RWPE1 (cell line): ENCODE measurements around the gene TIMM29.
"Not testable (repeated sequence)": the region's sequence is repeated elsewhere in the genome, so short reads cannot be mapped to it uniquely, and the experiment has no call there.

Experiments
- CTCF ChIA-PET: fragments of 350-600 bp; sonication (Branson Sonifier 250); formaldehyde crosslinking; extraction: SDS; loops from one replicate; lab custom pipeline; 2021; lab: Yijun Ruan, JAX
- POLR2A ChIA-PET: fragments of 400-600 bp; formaldehyde crosslinking; extraction: SDS; loops from one replicate; lab custom pipeline; 2020; ENCODE audit warnings: antibody characterized with exemption; ENCODE audit not compliant: low non-redundant PET; lab: Yijun Ruan, JAX
- DNase-seq: peaks from one replicate; pipeline ENCODE4 v3.0.0; 2012; ENCODE audit warnings: low spot score
- H3K27ac ChIP-seq: fragments of 450-650 bp; 2 replicates; pipeline ENCODE4 v1.5.1; 2017
- TF ChIP-seq, protein P1 (sequence below): fragments of 450-650 bp; conservative IDR thresholded peaks from 2 replicates; pipeline ENCODE4 v1.5.1; 2017; ENCODE audit warnings: low read depth, mild to moderate bottlenecking

The TIMM29 gene

GRCh38 chr19:10929402-10929794 lies 787 bp downstream of the TIMM29 start:
- CTCF ChIA-PET = interaction anchor here (1.2 kb wide), 1 partner anchor 58 kb away, joined by 5 read pairs; no protein-coding TSS in a partner anchor
- peak overlapping the region; percentile 81 for H3K27ac ChIP-seq
- DNase-seq = no peak
- POLR2A ChIA-PET = interaction anchor here (0.6 kb wide), 1 partner anchor 320 kb away, joined by 3 read pairs; no protein-coding TSS in a partner anchor
- TF ChIP-seq, protein P1, sequence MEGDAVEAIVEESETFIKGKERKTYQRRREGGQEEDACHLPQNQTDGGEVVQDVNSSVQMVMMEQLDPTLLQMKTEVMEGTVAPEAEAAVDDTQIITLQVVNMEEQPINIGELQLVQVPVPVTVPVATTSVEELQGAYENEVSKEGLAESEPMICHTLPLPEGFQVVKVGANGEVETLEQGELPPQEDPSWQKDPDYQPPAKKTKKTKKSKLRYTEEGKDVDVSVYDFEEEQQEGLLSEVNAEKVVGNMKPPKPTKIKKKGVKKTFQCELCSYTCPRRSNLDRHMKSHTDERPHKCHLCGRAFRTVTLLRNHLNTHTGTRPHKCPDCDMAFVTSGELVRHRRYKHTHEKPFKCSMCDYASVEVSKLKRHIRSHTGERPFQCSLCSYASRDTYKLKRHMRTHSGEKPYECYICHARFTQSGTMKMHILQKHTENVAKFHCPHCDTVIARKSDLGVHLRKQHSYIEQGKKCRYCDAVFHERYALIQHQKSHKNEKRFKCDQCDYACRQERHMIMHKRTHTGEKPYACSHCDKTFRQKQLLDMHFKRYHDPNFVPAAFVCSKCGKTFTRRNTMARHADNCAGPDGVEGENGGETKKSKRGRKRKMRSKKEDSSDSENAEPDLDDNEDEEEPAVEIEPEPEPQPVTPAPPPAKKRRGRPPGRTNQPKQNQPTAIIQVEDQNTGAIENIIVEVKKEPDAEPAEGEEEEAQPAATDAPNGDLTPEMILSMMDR = no peak

- POLR2A ChIA-PET = interaction anchor here (0.6 kb wide), 1 partner anchor 65 kb away, joined by 3 read pairs; no protein-coding TSS in a partner anchor
- H3K27ac ChIP-seq = peak overlapping the region; percentile 55
- TF ChIP-seq, protein P1 = no peak
- CTCF ChIA-PET = interaction anchor here (0.6 to 1.6 kb wide), 5 partner anchors 23 to 100 kb away, joined by 3 to 5 read pairs (median 3); no protein-coding TSS in a partner anchor
- DNase-seq = no peak
Measured at GRCh38 chr19:10935371-10936059, 6.9 kb downstream of the TIMM29 start.

- ChIA-PET POLR2A (interaction anchor here (0.6 kb wide), 1 partner anchor 26 kb away, joined by 3 read pairs; no protein-coding TSS in a partner anchor), CTCF (interaction anchor here (0.6 to 1.6 kb wide), 29 partner anchors 11 to 380 kb away, joined by 3 to 10 read pairs (median 4); partner anchors contain the start of gene SMARCA4)
- peak overlapping the region; percentile 55 for H3K27ac ChIP-seq
- TF ChIP-seq, protein P1 = peak; percentile 79
- DNase-seq = peak; percentile 66
Measured at GRCh38 chr19:10936661-10937084, 8.1 kb downstream of the TIMM29 start.

GRCh38 chr19:10941649-10942048 lies 13.0 kb downstream of the TIMM29 start:
- DNase-seq = not testable (repeated sequence)
- POLR2A ChIA-PET = interaction anchor here (1.0 kb wide), 1 partner anchor 12 kb away, joined by 7 read pairs; no protein-coding TSS in a partner anchor
- CTCF ChIA-PET = interaction anchor here (0.5 to 1.9 kb wide), 17 partner anchors 10 to 613 kb away, joined by 3 to 19 read pairs (median 6); partner anchors contain the start of gene RAVER1
- peak overlapping the region; percentile 28 for H3K27ac ChIP-seq

GRCh38 chr19:10943412-10943811 lies 14.8 kb downstream of the TIMM29 start:
- CTCF ChIA-PET, POLR2A ChIA-PET, H3K27ac ChIP-seq, DNase-seq: not testable (repeated sequence)

- DNase-seq = no peak
- ChIA-PET POLR2A (interaction anchor here (1.1 kb wide), 1 partner anchor 15 kb away, joined by 3 read pairs; the partner anchor contains the start of gene SMARCA4), CTCF (interaction anchor here (0.6 kb wide), 1 partner anchor 9 kb away, joined by 3 read pairs; no protein-coding TSS in a partner anchor)
- peak overlapping the region; percentile 31 for H3K27ac ChIP-seq
- TF ChIP-seq, protein P1 = no peak
Measured at GRCh38 chr19:10945264-10945663, 16.7 kb downstream of the TIMM29 start.

- H3K27ac ChIP-seq = peak overlapping the region; percentile 85
- TF ChIP-seq, protein P1 = no peak
- ChIA-PET CTCF (interaction anchor here (0.7 kb wide), 1 partner anchor 19 kb away, joined by 3 read pairs; no protein-coding TSS in a partner anchor), POLR2A (no interaction called here)
- DNase-seq = no peak
Measured at GRCh38 chr19:10946958-10947657, 18.5 kb downstream of the TIMM29 start.
